GM12891 (cell line): Measurements from ENCODE around the gene GAGE10.

Experiments used
- POLR2A ChIP-seq: IDR thresholded peaks from 2 replicates; pipeline ENCODE4 v1.6.1; 2011; ENCODE audit warnings: low read depth, low read length, control low read depth
- POLR2AphosphoS5 ChIP-seq: IDR thresholded peaks from 2 replicates; pipeline ENCODE4 v1.6.1; 2011; ENCODE audit warnings: low read depth, low read length, control low read depth
- POU2F2 ChIP-seq: IDR thresholded peaks from 2 replicates; pipeline ENCODE4 v1.6.1; 2011; ENCODE audit warnings: low read depth, mild to moderate bottlenecking, control low read depth, low read length, moderate library complexity
- TAF1 ChIP-seq: IDR thresholded peaks from 2 replicates; pipeline ENCODE4 v1.6.1; 2011; ENCODE audit warnings: low read depth, low read length, control low read depth

DNA sequence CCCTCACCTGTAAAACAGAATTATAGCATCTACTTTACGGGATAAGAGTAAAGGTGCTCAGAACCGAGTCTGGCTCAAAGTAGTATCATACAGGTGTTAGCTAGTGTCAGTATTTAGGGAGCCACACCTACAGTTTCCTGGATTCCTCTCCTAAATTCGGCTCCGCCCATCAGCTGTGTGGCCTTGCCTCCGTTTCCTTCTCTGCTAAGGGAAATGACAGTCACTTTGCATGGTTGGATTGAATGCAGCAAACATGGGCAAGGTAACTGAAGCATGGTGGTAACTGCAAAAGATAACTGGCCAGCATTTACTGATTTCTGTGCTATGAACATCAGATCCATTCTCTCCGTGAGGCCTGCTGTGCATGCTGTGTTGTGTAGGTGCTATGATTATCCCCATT is 31.0 kb upstream of the GAGE10 start:
- TF ChIP-seq POLR2AphosphoS5 (no peak), POLR2A (no peak), TAF1 (no peak), POU2F2 (no peak)
